Peyer's patch (tissue), 4 donors: ENCODE results near the gene CYP11A1.

Source experiments
- CTCF ChIP-seq, 6 experiments: fragments of 450-650 bp in 4 of 6; fragments of 200-600 bp in 2 of 6; sonication (generic) in 1 of 6; IDR thresholded peaks; one replicate each; pipeline ENCODE4 v1.5.1; 2017 to 2019; ENCODE audit warnings: antibody characterized with exemption in 6 of 6, mild to moderate bottlenecking in 3 of 6, moderate library complexity in 1 of 6
- POLR2A ChIP-seq, 2 donors: fragments of 450-650 bp; IDR thresholded peaks; one replicate each; pipeline ENCODE4 v1.5.1; 2017; ENCODE audit warnings: antibody characterized with exemption in 2 of 2, mild to moderate bottlenecking in 2 of 2, moderate library complexity in 2 of 2

GRCh38 chr15:74320352-74321247 is 46.8 kb downstream of the CYP11A1 start:
- TF ChIP-seq POLR2A (IDR thresholded peaks at IDR 0.05) (no peak), CTCF (IDR thresholded peaks at IDR 0.05) (peak in 5 of 6 experiments; percentile 16 to 45 (median 43))
